Hematopoietic multipotent progenitor cell treated with erythropoietin and hydrocortisone succinate and interleukin-3 and kit ligand, for 6 days (in vitro differentiated cells): ENCODE measurements around the gene PPP6R3.
"Not testable (repeated sequence)": the region's sequence is repeated elsewhere in the genome, so short reads cannot be mapped to it uniquely, and the experiment has no call there.

Source experiments
- DNase-seq: peaks from one replicate; pipeline ENCODE4 v3.0.0-alpha.2; 2015

The PPP6R3 gene

DNA sequence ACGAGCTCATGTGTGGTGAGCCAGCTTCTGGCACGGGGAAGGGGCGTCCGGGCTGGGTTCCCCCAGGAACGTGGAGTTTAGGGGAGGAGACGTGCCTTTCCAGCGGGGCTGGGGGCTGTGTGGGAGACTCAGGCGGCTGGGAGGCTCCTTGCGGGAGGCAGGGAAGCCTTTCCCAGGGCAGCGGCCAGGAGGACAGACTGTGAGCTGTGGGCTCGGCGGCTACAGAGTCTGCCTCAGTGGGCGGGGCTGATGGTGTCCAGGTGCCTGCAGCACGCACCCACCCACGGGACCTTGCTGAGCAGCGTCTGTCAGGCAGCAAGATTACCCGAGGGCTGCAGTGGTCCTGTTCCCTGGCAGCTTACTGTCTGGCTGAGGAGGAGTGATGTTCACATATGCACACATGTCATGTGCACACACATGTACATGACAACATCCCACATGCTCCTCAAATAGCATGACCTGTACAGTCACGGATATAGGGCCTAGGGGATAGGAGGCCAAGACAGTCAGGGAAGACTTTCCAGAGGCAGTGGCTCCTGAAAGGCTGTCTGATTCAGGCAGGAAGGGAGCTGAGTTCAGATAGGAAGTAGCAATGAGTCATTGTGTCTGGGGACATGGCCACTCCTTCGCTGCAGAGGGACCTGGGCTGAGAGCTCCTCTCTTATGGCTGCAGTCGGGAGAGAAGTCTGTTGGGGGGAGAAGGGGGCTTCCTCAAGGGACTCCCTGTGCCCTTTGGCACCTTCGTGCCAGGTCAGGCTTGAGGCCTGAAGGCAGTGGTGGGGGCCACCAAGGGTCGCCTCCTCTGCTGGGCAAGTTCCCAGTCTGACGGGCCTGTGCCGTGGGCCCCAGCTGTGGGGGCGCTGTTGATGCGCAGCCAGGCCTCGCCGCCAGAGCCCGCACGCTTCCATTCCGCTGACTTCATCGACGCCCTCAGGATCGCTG, 23.3 kb upstream of the PPP6R3 start:
- peak; percentile 37 for DNase-seq

DNA sequence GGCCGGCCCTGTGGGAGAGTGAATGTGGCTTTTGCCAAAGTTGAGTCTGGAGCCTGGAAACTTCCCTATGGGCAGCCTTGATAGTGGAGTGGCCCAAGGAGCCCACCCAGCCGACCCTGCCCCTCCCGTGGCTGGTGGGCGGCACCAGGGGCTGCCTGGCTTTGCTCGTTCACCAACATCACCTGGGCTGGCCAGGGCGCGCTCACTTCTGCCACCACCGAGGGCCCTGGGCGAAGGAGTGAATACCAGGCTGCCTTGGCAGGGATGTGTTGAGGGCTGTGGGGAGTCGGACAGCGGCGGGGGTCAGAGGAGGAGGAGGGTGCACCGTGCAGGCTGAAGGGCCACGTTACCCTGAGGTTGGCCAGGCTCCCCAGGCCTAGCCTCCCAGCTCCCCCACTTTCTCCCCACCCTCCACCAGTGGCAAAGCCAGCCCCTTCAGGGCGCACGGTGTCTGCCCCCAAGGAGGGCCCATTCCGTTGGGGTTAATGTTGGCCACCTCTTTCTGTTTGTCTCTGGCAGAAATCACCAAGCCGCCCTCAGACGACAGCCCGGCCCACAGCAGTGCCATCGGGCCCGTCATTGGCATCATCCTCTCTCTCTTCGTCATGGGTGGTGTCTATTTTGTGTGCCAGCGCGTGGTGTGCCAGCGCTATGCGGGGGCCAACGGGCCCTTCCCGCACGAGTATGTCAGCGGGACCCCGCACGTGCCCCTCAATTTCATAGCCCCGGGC, 22.5 kb upstream of the PPP6R3 start:
- DNase-seq: no peak

DNA sequence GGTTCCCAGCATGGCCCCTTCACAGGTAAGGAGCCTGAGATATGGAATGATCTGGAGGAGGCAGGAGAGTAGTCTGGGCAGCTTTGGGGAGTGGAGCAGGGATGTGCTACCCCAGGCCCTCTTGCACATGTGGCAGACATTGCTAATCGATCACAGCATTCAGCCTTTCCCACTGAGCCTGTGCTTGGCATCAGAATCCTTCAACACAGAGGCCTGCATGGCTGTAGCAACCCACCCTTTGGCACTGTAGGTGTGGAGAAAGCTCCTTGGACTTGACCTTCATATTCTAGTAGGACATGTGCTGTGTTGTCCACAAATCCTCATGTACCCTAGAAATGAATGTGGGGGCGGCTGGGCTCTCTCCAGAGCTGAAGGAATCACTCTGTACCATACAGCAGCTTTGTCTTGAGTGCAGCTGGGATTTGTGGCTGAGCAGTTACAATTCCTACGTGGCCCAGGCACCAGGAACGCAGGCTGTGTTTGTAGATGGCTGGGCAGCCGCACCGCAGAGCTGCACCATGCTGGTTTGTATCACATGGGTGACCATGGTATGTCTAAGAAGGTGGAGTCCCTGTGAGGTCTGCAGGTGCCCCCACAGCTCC, 21.8 kb upstream of the PPP6R3 start:
- no peak for DNase-seq

DNA sequence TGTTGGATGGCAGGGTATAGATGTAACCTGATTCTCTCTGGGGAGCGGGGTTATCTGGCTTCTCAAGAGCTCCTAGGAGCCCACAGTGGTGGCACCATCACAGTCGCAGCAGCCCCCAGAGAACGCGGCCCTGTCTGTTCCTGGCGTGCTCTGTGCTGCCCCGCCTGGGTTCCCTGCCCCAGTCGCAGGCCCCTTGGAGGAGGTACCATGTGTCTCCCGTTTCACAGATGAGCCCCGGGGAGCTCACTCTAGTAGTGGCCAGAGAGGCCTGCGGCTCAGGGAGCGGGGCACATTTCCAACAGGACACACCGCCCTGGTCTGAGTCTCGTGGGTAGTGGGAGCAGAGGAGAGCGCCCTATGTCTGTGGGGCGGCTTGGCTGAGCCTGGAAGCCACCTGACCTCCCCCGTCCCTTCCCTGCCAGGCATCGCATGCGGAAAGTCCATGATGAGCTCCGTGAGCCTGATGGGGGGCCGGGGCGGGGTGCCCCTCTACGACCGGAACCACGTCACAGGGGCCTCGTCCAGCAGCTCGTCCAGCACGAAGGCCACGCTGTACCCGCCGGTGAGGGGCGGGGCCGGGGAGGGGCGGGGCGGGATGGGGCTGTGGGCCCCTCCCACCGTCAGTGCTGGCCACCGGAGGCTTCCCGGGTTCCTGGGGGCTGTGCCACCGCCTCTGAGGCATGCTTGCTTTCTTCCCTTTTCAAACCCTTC, 21.0 kb upstream of the PPP6R3 start:
- no peak for DNase-seq

DNA sequence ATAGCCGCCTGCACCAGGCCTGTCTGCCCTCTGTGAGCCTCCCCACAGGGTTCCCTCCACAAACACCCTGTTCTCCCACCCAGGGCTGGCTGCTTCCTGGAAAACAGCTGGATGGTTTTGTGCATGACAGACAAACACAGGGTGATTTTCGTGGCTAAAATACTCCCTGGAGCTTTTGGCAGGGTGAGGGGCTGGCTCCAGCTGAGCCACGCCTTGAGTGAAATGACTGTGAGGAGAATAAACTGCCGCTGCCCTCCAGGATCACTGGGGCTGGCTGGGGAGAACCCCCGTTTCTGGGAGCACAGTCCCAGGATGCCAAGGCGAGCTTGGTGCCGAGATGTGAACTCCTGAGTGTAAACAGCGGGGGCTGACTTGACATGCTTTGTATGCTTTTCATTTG, 20.3 kb upstream of the PPP6R3 start:
- no peak for DNase-seq

DNA sequence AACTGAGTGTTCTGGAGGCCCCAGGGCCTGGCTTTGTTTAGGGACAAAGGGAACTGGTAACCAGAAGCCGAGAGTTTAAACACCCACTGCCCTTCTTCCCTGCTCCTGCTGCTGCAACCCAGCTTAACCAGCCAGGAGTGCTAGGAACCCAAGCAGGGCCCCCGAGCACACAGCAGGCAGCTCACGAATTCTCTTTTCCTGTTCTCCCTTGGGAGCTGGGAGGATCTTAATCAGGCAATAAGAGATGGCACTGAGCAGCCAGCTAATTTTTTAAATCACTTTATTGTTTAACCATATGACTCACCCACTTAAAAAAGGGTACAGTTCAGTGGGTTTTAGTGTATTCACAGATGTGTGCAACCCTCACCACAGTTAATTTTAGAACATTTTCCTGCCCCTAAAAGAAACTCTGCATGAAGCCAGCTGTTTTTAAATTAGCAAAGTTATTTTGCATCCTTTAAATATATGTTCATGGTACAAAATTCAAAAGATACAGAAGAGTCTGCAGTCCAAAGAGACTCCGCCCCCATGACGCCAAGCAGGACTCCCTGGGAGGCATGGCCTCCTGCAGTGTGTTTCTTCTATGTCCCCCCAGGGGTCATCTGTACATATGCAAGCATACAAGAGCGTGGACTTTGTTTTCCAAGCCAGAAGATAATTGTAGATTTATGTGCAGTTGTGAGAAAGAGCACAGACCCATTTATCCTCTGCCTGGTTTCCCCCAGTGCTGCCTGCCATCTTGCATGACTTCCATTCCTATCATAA, 18.9 kb upstream of the PPP6R3 start:
- DNase-seq: no peak

DNA sequence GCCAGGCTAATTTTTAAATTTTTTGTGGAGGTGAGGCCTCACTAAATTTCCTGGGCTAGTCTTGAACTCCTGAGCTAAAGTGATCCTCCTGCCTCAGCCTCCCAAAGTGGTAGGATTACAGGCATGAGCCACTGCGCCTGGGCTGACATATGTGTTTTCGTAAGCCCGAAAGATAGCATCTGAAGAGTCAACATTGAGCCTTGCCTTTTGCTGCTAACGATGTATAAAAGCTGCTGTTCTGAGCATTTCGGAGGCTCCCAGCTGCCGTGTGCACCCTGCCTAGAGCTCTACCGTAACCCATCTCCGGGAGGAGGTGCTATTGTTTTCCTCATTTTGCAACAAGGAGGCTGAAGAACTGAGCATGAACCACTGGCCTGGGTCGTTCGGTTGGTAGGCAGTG, 18.1 kb upstream of the PPP6R3 start:
- no peak for DNase-seq

DNA sequence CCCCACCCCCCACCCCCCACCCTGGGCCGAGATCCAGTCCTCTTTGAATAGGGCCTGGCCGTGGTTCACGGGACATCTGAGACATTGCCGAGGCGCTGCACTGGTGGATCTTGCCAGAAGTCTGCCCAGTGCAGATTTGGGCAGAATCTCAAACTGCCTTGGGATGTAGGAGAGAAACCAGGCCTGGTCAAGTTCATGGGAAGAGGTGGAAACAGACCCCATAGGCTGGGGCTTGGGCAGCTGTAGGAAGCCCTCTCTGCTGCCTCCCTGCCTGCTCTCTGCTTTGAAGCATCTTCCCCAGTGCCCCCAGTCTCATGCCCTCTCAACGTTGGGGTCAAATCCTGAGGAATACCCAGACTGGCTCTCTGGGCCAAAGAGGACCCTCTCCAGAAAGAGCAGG, 16.0 kb upstream of the PPP6R3 start:
- DNase-seq: no peak

DNA sequence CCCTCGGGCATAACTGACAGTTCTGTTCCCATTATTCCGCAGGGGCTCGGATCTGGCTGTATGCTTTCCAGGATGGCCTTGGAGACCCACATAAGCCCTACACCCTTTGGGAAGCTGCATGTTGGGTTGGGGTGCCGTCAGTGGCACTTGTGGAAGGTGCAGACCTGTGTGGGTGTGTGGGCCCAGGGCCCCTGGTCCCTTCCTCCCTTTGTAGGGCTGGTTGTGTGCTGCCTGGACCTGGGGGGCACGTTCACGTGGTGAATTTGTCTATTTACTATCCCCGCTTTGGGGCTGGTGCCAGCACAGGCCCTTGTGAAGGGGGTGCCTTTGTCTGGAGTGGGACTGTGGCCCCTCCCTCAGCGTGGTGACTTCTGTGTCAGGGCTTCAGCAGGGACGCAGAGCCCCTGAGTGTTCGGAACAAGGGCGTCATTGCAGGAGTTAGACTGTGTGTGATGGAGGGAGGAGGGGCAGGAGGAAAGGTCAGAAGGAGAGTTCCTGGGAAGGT, 15.0 kb upstream of the PPP6R3 start:
- DNase-seq: no peak

DNA sequence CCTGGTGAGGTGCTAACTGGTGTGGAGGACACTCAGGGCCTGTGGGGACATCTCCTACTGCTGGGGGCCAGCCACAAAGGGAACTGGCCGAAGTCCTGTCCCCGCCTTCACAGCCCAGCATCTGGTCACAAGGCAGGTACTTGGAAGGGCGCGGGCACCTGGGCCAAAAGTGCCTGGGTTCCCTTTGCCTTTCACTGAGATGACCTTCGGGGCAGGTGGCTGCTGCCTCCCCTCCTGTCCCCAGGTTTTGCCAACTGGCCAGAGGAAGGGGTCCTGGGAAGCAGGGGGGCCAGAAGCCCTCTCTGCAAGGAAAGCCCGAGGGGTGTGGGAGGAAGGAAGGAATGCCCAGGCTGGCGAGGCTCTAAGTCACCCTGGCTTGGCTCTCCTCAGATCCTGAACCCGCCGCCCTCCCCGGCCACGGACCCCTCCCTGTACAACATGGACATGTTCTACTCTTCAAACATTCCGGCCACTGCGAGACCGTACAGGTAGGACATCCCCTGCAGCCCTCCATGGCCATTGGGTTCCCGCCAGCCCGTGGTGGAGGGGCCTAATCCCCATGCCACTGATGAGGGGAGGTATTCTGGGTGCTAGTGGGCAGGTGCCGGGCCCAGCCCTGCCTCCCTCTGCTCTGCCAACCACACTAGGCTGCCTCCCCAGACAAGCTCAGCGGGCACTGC, 14.4 kb upstream of the PPP6R3 start:
- no peak for DNase-seq

DNA sequence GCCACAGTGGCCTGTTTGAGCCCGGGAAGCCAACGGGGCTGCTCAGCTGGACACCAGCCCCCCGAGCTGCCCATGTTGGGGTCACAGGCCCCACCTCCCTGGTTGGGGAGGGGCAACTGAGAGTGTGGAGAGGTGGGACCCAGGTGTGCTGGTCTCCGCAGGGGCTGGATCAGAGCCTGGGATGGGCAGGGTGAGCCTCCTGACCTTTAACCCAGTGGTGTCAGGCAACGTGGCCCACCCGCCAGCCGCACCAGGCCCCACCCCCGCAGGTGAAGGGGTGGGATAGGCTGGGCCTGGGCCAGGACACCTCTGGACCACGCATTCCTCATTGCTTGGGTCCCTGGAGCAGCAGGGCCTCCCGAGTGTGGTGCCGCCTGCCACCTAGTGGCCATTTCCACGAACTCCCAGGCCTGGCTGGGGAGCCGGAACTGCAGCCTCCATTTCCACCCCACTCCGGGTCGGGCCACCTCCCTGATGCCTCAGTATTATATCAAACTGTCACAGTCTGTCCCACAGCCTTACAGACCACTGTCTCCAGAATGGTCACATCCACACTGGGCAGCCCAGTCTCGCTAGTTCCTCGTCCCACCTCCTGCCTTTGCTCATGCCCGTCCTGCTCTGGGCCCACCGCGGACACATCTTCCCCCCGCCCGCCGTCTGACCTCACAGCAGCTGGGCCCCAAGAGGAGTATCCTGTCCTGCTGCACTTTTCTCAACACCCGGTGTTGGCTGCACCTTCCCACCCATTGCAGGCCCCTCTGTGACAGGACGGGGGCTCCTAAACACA, 13.3 kb upstream of the PPP6R3 start:
- DNase-seq: peak; percentile 86

DNA sequence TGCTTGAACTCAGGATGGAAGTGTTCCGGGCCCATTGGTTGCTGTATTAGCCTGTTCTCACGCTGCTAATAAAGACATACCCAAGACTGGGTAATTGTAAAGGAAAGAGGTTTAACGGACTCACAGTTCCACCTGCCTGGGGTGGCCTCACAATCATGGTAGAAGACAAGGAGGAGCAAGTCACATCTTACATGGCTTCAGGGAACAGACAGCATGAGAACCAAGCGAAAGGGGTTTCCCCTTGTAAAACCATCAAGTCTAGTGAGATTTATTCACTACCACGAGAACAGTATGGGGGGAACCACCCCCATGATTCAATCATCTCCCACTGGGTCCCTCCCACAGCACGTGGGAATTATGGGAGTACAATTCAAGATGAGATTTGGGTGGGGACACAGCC, 12.6 kb upstream of the PPP6R3 start:
- DNase-seq: not testable (repeated sequence)

DNA sequence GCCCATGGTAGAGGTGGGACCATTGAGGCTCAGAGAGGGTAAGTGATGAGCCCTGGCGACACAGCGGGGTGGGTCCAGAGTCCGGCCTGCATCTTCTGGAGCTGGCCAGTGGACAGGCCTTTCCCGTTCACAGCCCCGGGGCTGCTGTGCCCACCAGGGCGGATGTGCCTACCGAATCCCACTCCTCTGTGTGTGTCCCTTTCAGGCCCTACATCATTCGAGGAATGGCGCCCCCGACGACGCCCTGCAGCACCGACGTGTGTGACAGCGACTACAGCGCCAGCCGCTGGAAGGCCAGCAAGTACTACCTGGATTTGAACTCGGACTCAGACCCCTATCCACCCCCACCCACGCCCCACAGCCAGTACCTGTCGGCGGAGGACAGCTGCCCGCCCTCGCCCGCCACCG, 11.9 kb upstream of the PPP6R3 start:
- no peak for DNase-seq

DNA sequence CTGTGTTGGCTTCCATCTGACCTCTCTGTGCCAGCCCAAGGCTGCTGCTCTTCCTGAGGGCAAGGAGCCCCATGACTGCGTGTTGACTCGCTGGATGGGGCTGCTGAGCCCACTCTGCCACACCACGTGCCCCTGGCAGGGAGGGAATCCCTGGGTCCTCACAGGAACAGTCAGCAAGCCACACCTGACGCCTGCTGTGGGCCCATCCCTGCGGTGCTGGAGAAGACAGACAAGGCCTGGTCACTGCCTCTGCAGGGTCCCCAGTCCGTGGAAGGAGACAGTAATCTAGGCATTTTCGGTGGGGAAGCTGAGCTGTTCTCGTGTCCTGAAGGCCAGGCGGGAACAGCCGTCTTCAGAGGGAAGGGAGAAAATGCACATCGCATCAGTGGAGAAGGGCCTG, 10.6 kb upstream of the PPP6R3 start:
- DNase-seq: no peak

DNA sequence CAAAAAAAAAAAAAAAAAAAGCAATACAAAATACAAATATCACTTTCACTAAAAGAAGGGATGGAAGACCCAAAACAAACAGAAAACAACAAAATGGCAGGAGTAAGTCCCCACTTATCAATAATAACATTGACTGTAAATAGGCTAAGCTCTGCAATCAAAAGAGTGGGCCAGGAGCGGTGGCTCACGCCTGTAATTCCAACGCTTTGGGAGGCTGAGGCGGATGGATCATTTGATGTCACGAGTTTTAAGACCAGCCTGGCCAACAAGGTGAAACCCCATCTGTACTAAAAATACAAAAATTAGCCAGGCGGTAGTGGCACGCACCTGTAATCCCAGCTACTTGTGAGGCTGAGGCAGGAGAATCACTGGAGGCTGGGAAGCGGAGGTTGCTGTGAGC, 9.8 kb upstream of the PPP6R3 start:
- no peak for DNase-seq

DNA sequence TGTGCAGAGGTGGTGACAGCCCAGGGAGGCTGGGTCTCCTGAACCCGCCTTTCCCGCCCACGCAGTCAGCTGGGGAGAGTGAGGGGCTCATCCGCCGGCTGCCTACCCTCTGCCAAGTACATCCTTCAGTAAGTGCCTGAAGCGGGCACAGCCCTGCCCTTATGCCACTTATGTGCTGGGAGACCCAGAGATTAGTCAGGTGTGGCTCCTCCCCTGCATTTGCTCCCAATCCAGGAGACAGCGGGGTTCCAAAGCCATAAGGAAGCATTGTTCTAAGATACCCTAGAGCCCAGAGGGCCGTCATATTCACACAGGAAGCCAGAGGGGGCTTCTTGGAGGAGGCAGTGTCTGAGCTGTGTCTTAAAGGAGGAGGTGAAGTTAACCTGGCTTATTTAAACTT, 5.8 kb upstream of the PPP6R3 start:
- DNase-seq: no peak

DNA sequence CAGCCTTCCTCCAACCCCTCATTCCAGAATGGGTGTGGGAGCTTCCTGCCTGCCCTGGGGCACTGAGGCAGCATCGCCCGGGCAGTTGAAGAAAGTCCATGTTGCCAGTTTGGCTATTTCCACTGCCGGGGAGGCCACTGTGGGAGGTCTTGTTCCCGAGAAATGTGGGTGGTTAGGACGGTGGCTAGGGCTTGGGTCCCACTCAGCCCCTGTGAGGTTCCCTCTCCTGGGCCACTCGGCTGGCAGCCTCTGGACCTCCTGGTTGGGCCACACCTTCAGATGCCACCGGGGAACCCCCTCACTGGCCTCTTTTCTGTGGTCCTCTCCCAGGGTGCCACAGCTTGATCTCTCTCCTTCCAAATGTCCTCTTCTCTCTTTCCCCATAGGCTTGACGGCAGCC, 5.1 kb upstream of the PPP6R3 start:
- DNase-seq: no peak

DNA sequence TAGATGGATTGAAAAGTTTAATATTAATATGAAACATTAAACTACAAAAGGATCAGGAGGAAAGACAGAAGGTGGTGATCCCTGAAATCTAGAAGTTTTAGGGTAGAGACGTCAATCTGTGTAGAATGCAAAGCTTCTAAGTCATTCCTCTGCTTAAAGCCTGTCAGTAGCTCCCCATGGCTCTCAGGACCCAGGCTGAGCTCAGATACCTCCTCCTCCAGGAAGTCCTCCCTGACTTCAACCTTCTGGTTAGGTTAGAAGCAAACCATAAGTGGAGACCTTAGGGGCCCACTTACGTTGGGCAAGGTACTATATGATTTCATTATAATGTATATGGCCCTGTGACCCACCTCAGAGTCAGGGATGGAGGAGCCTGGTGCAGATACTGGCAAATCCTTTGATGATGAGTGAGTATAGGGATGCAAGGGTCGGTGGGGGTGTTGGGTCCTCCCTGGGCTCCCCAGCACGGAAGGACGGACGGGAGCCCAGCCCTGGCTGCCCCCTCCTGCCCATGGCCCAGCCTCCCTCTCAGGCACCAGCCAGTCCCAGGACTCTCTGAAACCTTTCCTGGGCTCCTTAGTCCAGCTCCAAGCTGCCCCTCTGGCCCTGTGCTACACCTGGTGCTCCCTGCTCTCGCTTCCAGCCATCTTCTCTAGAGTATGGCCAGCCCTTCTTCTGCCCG, 3.2 kb upstream of the PPP6R3 start:
- no peak for DNase-seq

DNA sequence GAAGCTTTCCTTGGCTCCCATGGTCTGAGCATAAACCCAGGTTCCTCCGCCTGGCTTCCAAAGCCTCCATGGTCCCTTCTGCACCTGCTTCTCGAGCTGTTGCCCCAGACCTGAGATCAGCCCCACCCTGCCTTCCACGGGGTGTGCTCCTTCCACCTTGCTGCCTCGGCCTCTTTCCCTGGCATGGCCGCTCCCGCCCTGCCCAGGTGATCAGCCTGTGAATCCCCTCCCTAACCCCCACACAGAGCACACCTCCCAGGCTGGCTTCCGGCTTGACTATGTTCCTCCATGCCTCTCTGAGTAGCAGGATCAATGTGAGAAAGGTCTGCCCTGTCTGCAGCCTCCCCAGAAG, 2.7 kb upstream of the PPP6R3 start:
- no peak for DNase-seq

DNA sequence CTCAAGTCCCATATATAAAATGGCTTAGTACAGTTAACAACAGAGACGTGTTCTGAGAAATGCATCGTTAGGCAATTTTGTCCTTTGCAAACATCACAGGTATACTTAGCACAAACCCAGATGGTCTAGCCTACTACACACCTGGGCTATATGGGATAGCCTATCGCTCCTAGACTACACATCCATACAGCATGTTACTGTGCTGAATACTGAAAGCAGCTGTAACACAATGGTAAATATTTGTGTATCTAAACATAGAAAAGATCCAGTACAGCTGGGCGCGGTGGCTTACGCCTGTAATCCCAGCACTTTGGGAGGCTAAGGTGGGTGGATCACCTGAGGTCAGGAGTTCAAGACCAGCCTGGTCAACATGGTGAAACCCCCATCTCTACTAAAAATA, 2.2 kb upstream of the PPP6R3 start:
- DNase-seq: not testable (repeated sequence)
